ENCODE data around the gene ALDOB. TPM values are rescaled to one million over a fixed set of nuclear protein-coding genes. Genes with fewer than 3 reads are reported as not detected.

Gene ALDOB
- total and polyA plus RNA-seq, 2 of the 13 experiments (the other 11 are each of a cell fraction or from before 2014, with no cell fraction given): 0.29 to 0.97 TPM

DNA sequence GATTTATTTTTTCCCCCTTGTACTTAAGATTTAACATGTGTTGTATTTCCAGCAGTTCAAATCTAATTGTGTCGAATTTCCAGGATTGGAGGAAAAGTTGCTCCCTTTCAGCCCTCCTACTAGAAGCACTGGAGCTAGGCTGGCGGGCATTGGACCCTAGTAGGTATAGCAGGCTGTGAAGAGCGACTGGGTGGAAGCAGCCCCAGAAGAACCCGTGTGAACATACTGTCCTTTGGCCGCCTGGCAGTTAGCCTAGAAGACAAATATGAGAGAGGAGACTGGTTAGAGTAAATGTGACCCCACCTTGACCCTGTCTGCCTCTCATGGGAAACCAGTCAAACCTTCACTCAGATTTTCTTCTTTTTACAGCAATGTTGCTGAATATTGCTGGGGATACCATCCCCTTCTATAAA, 13.9 kb downstream of the ALDOB start (continued):
- TF ChIP-seq ZNF160 (CRISPR knock-in tag; IDR thresholded peaks at IDR 0.05) (peak; percentile 48; the same call in 1 of the 2 replicates), MYC (CRISPR knock-in tag; IDR thresholded peaks at IDR 0.05; ENCODE audit: borderline replicate concordance) (no peak), RORA (CRISPR knock-in tag; IDR thresholded peaks at IDR 0.05) (no peak), NR1H2 (CRISPR knock-in tag; IDR thresholded peaks at IDR 0.05; ENCODE audit: borderline replicate concordance, low read depth) (no peak), GABPB1 (CRISPR knock-in tag; IDR thresholded peaks at IDR 0.05) (peak; percentile 27; the same call in 1 of the 2 replicates), NRL (CRISPR knock-in tag; IDR thresholded peaks at IDR 0.05; ENCODE audit: borderline replicate concordance) (no peak), ZMYM4 (CRISPR knock-in tag; IDR thresholded peaks at IDR 0.05) (peak; percentile 93), EHMT2 (IDR thresholded peaks at IDR 0.05; ENCODE audit: borderline replicate concordance, low read depth, low read length) (peak; percentile 35; the same call in 1 of the 2 replicates), ATF2 (CRISPR knock-in tag; IDR thresholded peaks at IDR 0.05) (0 out of 2 replicates have a peak, but pooled peaks have one; percentile 40), RFX3 (CRISPR knock-in tag; IDR thresholded peaks at IDR 0.05) (no peak), ATF7-NPFF (CRISPR knock-in tag; IDR thresholded peaks at IDR 0.05; ENCODE audit: low read depth) (no peak; the same call in 1 of the 2 replicates), POLR2A (IDR thresholded peaks at IDR 0.05; ENCODE audit: insufficient read depth in 1 of 2, low read depth in 2 of 2, low read length in 2 of 2) (no peak), ZBTB2 (CRISPR knock-in tag; IDR thresholded peaks at IDR 0.05; ENCODE audit: low read depth) (no peak), ZNF710 (CRISPR knock-in tag; IDR thresholded peaks at IDR 0.05; ENCODE audit: borderline replicate concordance) (0 out of 2 replicates have a peak, but pooled peaks have one; percentile 69), HDAC1 (CRISPR knock-in tag; IDR thresholded peaks at IDR 0.05) (peak; percentile 67), THYN1 (CRISPR knock-in tag; IDR thresholded peaks at IDR 0.05; ENCODE audit: borderline replicate concordance, low read depth) (no peak)
- TF ChIP-seq, protein P1, sequence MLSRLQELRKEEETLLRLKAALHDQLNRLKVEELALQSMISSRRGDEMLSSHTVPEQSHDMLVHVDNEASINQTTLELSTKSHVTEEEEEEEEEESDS (CRISPR knock-in tag; IDR thresholded peaks at IDR 0.05; ENCODE audit: borderline replicate concordance): 0 out of 2 replicates have a peak, but pooled peaks have one; percentile 77
- TF ChIP-seq, protein P2, sequence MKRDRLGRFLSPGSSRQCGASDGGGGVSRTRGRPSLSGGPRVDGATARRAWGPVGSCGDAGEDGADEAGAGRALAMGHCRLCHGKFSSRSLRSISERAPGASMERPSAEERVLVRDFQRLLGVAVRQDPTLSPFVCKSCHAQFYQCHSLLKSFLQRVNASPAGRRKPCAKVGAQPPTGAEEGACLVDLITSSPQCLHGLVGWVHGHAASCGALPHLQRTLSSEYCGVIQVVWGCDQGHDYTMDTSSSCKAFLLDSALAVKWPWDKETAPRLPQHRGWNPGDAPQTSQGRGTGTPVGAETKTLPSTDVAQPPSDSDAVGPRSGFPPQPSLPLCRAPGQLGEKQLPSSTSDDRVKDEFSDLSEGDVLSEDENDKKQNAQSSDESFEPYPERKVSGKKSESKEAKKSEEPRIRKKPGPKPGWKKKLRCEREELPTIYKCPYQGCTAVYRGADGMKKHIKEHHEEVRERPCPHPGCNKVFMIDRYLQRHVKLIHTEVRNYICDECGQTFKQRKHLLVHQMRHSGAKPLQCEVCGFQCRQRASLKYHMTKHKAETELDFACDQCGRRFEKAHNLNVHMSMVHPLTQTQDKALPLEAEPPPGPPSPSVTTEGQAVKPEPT (CRISPR knock-in tag; IDR thresholded peaks at IDR 0.05; ENCODE audit: low read depth): no peak
- TF ChIP-seq, protein P3, sequence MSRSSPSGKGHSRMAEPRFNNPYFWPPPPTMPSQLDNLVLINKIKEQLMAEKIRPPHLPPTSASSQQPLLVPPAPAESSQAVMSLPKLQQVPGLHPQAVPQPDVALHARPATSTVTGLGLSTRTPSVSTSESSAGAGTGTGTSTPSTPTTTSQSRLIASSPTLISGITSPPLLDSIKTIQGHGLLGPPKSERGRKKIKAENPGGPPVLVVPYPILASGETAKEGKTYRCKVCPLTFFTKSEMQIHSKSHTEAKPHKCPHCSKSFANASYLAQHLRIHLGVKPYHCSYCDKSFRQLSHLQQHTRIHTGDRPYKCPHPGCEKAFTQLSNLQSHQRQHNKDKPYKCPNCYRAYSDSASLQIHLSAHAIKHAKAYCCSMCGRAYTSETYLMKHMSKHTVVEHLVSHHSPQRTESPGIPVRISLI (CRISPR knock-in tag; IDR thresholded peaks at IDR 0.05; ENCODE audit: borderline replicate concordance): no peak
- TF ChIP-seq, protein P4, sequence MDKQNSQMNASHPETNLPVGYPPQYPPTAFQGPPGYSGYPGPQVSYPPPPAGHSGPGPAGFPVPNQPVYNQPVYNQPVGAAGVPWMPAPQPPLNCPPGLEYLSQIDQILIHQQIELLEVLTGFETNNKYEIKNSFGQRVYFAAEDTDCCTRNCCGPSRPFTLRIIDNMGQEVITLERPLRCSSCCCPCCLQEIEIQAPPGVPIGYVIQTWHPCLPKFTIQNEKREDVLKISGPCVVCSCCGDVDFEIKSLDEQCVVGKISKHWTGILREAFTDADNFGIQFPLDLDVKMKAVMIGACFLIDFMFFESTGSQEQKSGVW (CRISPR knock-in tag; IDR thresholded peaks at IDR 0.05; ENCODE audit: borderline replicate concordance): no peak
